GM19351 (cell line): ENCODE measurements around the gene PLXNB1.

Source experiments
- ATAC-seq: cut with Tn5 transposase; IDR thresholded peaks from one replicate; pipeline ENCODE4 v1.9.1; 2021; ENCODE audit warnings: mild to moderate bottlenecking, moderate library complexity; ENCODE audit not compliant: unreplicated experiment

PLXNB1 gene

DNA sequence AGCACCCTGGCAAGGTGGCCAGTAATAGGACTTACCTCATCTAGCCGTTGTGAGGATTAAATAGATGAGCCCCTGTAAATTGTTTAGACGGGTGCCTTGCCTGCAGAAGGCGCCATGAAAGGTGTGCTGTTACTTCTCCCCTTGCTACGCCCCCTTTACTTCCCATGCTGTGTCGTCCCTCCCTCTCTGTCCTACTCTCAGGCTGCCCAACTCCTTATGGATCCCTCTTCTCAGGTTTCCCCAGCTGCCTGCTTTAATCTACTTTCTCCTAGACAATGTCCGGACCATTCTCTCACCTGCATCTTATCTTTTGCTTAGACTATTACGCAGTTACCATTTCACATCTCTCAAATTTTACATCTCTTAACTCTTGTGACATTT, 59.6 kb downstream of the PLXNB1 start:
- ATAC-seq, result no peak

- no peak for ATAC-seq
Measured at GRCh38 chr3:48369693-48370332, 60.1 kb downstream of the PLXNB1 start.

DNA sequence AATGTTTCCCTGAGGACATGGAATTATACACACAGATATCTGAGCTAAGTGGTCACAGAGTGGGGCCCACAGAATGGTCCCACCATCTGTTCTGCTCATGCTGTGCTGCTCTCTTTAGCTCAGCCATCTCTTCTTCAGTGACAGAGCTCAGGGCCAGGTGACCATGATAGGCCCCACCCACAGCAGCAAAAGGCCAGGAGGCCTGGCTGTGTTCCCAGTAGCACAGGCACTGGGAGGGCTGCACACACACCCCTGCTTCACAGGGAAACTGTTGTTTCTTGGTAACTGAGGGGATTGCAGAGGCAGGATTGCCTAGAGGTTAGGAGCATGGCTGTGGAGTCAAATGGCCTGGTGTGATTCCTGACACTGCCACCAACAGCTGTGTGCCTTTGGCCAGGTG, 62.7 kb downstream of the PLXNB1 start:
- no peak for ATAC-seq

- ATAC-seq, result no peak
Measured at GRCh38 chr3:48364840-48365239, 65.0 kb downstream of the PLXNB1 start.

DNA sequence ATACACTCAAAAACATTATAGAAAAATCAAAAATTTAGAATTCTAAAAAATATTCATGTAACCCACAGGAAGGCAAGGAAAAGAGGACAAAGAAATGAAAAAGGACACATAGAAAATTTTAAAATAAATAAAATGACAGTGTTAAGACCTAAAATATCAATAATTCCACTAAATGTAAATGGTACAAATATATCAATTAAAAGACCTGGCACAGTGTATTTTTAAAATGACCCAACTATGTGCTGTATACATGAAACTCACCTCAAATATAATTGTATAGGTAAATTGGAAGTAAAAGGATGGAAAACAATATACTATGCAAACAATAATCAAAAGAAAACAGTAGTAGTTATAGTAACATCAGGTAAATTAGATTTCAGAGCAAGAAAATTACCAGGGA, 68.0 kb downstream of the PLXNB1 start:
- no peak for ATAC-seq

DNA sequence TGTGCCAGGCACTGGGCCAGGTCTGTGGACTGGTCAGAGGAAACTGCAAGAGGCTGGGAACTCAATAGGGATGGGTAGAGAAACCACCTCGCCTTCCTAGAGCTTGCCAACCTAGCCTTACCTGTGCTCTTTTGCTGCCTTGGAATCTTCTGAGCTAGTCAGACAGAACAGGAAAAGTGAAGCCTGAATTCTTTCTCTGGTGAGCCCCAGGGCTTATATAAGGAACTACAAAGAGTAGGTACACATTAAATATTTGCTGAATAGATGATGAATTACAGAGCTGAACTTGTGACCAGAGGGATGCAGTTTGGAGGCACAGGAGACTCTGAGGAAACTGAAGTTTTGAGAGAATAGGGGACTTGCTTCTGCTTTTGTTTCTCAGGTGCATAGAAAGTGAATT, 73.5 kb downstream of the PLXNB1 start:
- no peak for ATAC-seq

- ATAC-seq, result no peak
Measured at GRCh38 chr3:48353987-48354386, 75.9 kb downstream of the PLXNB1 start.
